Natural killer cell (primary cell): ENCODE measurements around the gene C3. TPM values are rescaled to one million over a fixed set of nuclear protein-coding genes. Genes with fewer than 3 reads are reported as not detected.
A peak's percentile ranks its signal among the peaks of the same experiment; 100 is the strongest.

ENCODE experiments used
- ATAC-seq, 3 donors: fragments of 150-1000 bp in 2 of 3; fragments of 200-7000 bp in 1 of 3; cut with Tn5 transposase; 1 replicate in 1 of 3; 2 replicates in 2 of 3; pipeline ENCODE4 v1.10.0; 2021; ENCODE audit warnings: mild to moderate bottlenecking in 2 of 3, moderate library complexity in 2 of 3
- DNase-seq, 2 donors: peaks; one replicate each; pipeline versions ENCODE4 v3.0.0 to v3.0.0-alpha.2; 2013 to 2021; ENCODE audit warnings: mixed read lengths in 1 of 2
- H3K27ac ChIP-seq: one replicate; pipeline ENCODE4 v1.5.1; 2013; ENCODE audit warnings: mild to moderate bottlenecking, low read length
- H3K27me3 ChIP-seq: one replicate; pipeline ENCODE4 v1.6.1; 2013; ENCODE audit warnings: low read length; ENCODE audit not compliant: control insufficient read depth, insufficient read depth
- H3K36me3 ChIP-seq: one replicate; pipeline ENCODE4 v1.6.1; 2013; ENCODE audit warnings: low read length; ENCODE audit not compliant: control insufficient read depth, insufficient read depth
- H3K4me1 ChIP-seq: one replicate; pipeline ENCODE4 v1.6.1; 2013; ENCODE audit warnings: low read length; ENCODE audit not compliant: control insufficient read depth, insufficient read depth
- H3K4me3 ChIP-seq: one replicate; pipeline ENCODE4 v1.5.1; 2013; ENCODE audit warnings: low read length
- H3K9me3 ChIP-seq: one replicate; pipeline ENCODE4 v1.6.1; 2013; ENCODE audit warnings: low read length; ENCODE audit not compliant: control insufficient read depth, insufficient read depth
- H3K27ac Mint-ChIP-seq, 2 donors: one replicate each; pipeline ENCODE4 v1.8.0; 2022; ENCODE audit warnings: mild to moderate bottlenecking in 2 of 2, mixed read lengths in 2 of 2, moderate library complexity in 1 of 2
- H3K27me3 Mint-ChIP-seq, 2 donors: one replicate each; pipeline ENCODE4 v1.8.0; 2022; ENCODE audit warnings: low read depth in 2 of 2, mixed read lengths in 2 of 2
- H3K36me3 Mint-ChIP-seq: one replicate; pipeline ENCODE4 v1.8.0; 2022; ENCODE audit warnings: mixed read lengths
- H3K4me1 Mint-ChIP-seq, 2 donors: one replicate each; pipeline ENCODE4 v1.8.0; 2022; ENCODE audit warnings: mixed read lengths in 2 of 2
- H3K4me3 Mint-ChIP-seq: one replicate; pipeline ENCODE4 v1.8.0; 2022; ENCODE audit warnings: mild to moderate bottlenecking, moderate library complexity, mixed read lengths
- H3K9me3 Mint-ChIP-seq, 2 donors: one replicate each; pipeline ENCODE4 v1.8.0; 2022; ENCODE audit warnings: mixed read lengths in 2 of 2
- CTCF ChIP-seq: fragments of 200-600 bp; IDR thresholded peaks from one replicate; pipeline ENCODE4 v1.8.0; 2022; ENCODE audit warnings: antibody characterized with exemption
- WGBS: methylation state at CpG from one replicate; pipeline ENCODE4 v1.1.7; 2013; ENCODE audit warnings: missing lambda C conversion rate; ENCODE audit not compliant: insufficient coverage; 5-methylcytosine and 5-hydroxymethylcytosine counted together
- intact Hi-C: fragments of 100-400 bp; cut with micrococcal nuclease; formaldehyde crosslinking; loops from one replicate; pipeline ENCODE4 v1.14.2; 2022
- total RNA-seq, 4 donors: library from RNA; stranded (reverse); fragments of 120-200 nt in 1 of 4; gene quantifications; one replicate each; pipeline versions ENCODE4 v1.2.3 to v1.2.4, GENCODE V29; 2013 to 2022

C3 gene
- total RNA-seq, 3 donors from 2014 or later (not counting 1 experiment from before 2014, with no cell fraction given): 0.38 to 5.5 TPM; not detected in 1

GRCh38 chr19:6730153-6730804, 9.8 kb upstream of the C3 start:
- Histone ChIP-seq H3K36me3 (peaks cover 26% of the 10 kb centered on the region), H3K4me3 (no peak overlapping the region), H3K27ac (no peak overlapping the region), H3K4me1 (peaks cover 9% of the 10 kb centered on the region), H3K27me3 (no peaks in the 10 kb centered on the region), H3K9me3 (no peaks in the 10 kb centered on the region)
- ATAC-seq: peak; percentile 24 to 44 (median 44)
- H3K9me3 Mint-ChIP-seq: no peaks in the 10 kb centered on the region
- H3K36me3 Mint-ChIP-seq: no peaks in the 10 kb centered on the region
- no peak overlapping the region for H3K4me3 Mint-ChIP-seq
- intact Hi-C loops: no loop called here
- WGBS: 89% methylated on average over 19 of the region's 27 CpGs
- no peaks in the 10 kb centered on the region for H3K27me3 Mint-ChIP-seq
- peaks cover 0 to 6% of the 10 kb centered on the region in 2 donors for H3K4me1 Mint-ChIP-seq
- TF ChIP-seq CTCF: no peak
- no peak overlapping the region for H3K27ac Mint-ChIP-seq
- peak in 1 of 2 donors; percentile 45 for DNase-seq

GRCh38 chr19:6729573-6730152, 9.2 kb upstream of the C3 start:
- H3K9me3 Mint-ChIP-seq: no peaks in the 10 kb centered on the region
- Histone ChIP-seq H3K9me3 (no peaks in the 10 kb centered on the region), H3K27ac (no peak overlapping the region), H3K36me3 (peaks cover 25% of the 10 kb centered on the region), H3K4me1 (peaks cover 13% of the 10 kb centered on the region), H3K4me3 (no peak overlapping the region), H3K27me3 (no peaks in the 10 kb centered on the region)
- DNase-seq: no peak
- WGBS: 98% methylated on average over 20 of the region's 23 CpGs
- no peak for ATAC-seq
- H3K27ac Mint-ChIP-seq: no peak overlapping the region
- H3K27me3 Mint-ChIP-seq: no peaks in the 10 kb centered on the region
- TF ChIP-seq CTCF: no peak
- no peaks in the 10 kb centered on the region for H3K36me3 Mint-ChIP-seq
- no peak overlapping the region for H3K4me3 Mint-ChIP-seq
- peaks cover 0 to 6% of the 10 kb centered on the region in 2 donors for H3K4me1 Mint-ChIP-seq
- intact Hi-C loops: no loop called here

- Histone ChIP-seq H3K4me1 (peaks cover 21% of the 10 kb centered on the region), H3K36me3 (peaks cover 23% of the 10 kb centered on the region), H3K9me3 (no peaks in the 10 kb centered on the region), H3K27ac (no peak overlapping the region), H3K4me3 (no peak overlapping the region), H3K27me3 (no peaks in the 10 kb centered on the region)
- Mint-ChIP-seq H3K9me3 (no peaks in the 10 kb centered on the region), H3K4me3 (no peak overlapping the region), H3K4me1 (peaks cover 6 to 11% of the 10 kb centered on the region in 2 donors), H3K27ac (peak overlapping the region in 1 of 2 donors; percentile 52), H3K27me3 (peaks cover 0 to 3% of the 10 kb centered on the region in 2 donors), H3K36me3 (no peaks in the 10 kb centered on the region)
- ATAC-seq: peak in 1 of 3 donors; percentile 37
- no peak for DNase-seq
- no peak for TF ChIP-seq CTCF
- 29% methylated on average over 8 of the region's 8 CpGs for WGBS
- intact Hi-C loops: no loop called here
Observed at GRCh38 chr19:6728346-6728745, 7.9 kb upstream of the C3 start.
